Right atrium auricular region (tissue), 2 donors: ENCODE data around the gene STRN3. TPM values are rescaled to one million over a fixed set of nuclear protein-coding genes. Genes with fewer than 3 reads are reported as not detected.

Source experiments
- DNase-seq: peaks from one replicate; pipeline ENCODE4 v3.0.0-alpha.2; 2019; ENCODE audit warnings: low spot score
- H3K27ac ChIP-seq, 2 donors: fragments of 200-600 bp; sonication (generic); 1 replicate in 1 of 2; 2 replicates in 1 of 2; pipeline ENCODE4 v1.5.1; 2016 to 2019
- H3K27me3 ChIP-seq, 2 donors: fragments of 200-600 bp; sonication (generic); one replicate each; pipeline versions ENCODE4 v1.5.1 to v1.6.0; 2017 to 2019
- H3K36me3 ChIP-seq: fragments of 200-600 bp; sonication (generic); one replicate; pipeline ENCODE4 v1.5.1; 2016
- H3K4me1 ChIP-seq, 2 donors: fragments of 200-600 bp; sonication (generic); one replicate each; pipeline versions ENCODE4 v1.5.1 to v1.6.0; 2017 to 2019
- H3K4me3 ChIP-seq, 2 donors: fragments of 200-600 bp; sonication (generic); 1 replicate in 1 of 2; 2 replicates in 1 of 2; pipeline ENCODE4 v1.5.1; 2017 to 2019; ENCODE audit warnings: mild to moderate bottlenecking in 1 of 2, moderate library complexity in 1 of 2
- H3K9me3 ChIP-seq, 2 donors: fragments of 200-600 bp; sonication (generic); one replicate each; pipeline ENCODE4 v1.5.1; 2019
- CTCF ChIP-seq, 2 donors: fragments of 200-600 bp; sonication (generic); IDR thresholded peaks; one replicate each; pipeline ENCODE4 v1.5.1; 2019; ENCODE audit warnings: antibody characterized with exemption in 2 of 2
- total RNA-seq, 2 donors: library from RNA; depleted of rRNA; stranded (reverse); fragments of >200 nt; gene quantifications; one replicate each; pipeline ENCODE4 v1.1.0, GENCODE V29; 2016

STRN3 gene
- total RNA-seq, 2 donors from 2014 or later: 34.2 to 46.8 TPM

- Histone ChIP-seq H3K27ac (no peak overlapping the region), H3K9me3 (no peaks in the 10 kb centered on the region), H3K27me3 (peaks cover 11% of the 10 kb centered on the region in 2 donors), H3K36me3 (no peaks in the 10 kb centered on the region), H3K4me3 (peak overlapping the region; percentile 41 to 64), H3K4me1 (peaks cover 0 to 20% of the 10 kb centered on the region in 2 donors)
- no peak for TF ChIP-seq CTCF (IDR thresholded peaks at IDR 0.05)
- no peak for DNase-seq
Observed at GRCh38 chr14:30874999-30875787, 151.0 kb downstream of the STRN3 start.

GRCh38 chr14:30874120-30874998 lies 151.8 kb downstream of the STRN3 start, which contains the start of gene COCH:
Gene COCH (plus strand): TSS chr14:30874559. CDS start chr14:30874939, 380 bp downstream.
- Histone ChIP-seq H3K36me3 (no peaks in the 10 kb centered on the region), H3K4me1 (peaks cover 0 to 20% of the 10 kb centered on the region in 2 donors), H3K27me3 (peaks cover 11% of the 10 kb centered on the region in 2 donors), H3K4me3 (peak within 1 kb of the TSS; percentile 41 to 64), H3K9me3 (no peaks in the 10 kb centered on the region), H3K27ac (no peak within 1 kb of the TSS)
- TF ChIP-seq CTCF (IDR thresholded peaks at IDR 0.05): peak; percentile 9 to 49
- DNase-seq: no peak

- H3K4me1 ChIP-seq: peaks cover 0 to 20% of the 10 kb centered on the region in 2 donors
- H3K27me3 ChIP-seq: peaks cover 11% of the 10 kb centered on the region in 2 donors
- H3K27ac ChIP-seq: no peak overlapping the region
- TF ChIP-seq CTCF (IDR thresholded peaks at IDR 0.05): no peak
- DNase-seq: no peak
- H3K4me3 ChIP-seq: peak overlapping the region in 1 of 2 donors; percentile 64
- H3K9me3 ChIP-seq: no peaks in the 10 kb centered on the region
- no peaks in the 10 kb centered on the region for H3K36me3 ChIP-seq
Observed at GRCh38 chr14:30873308-30874119, 152.7 kb downstream of the STRN3 start.

- DNase-seq: no peak
- Histone ChIP-seq H3K4me1 (peaks cover 0 to 20% of the 10 kb centered on the region in 2 donors), H3K9me3 (no peaks in the 10 kb centered on the region), H3K27me3 (peaks cover 11% of the 10 kb centered on the region in 2 donors), H3K4me3 (no peak overlapping the region), H3K27ac (no peak overlapping the region), H3K36me3 (no peaks in the 10 kb centered on the region)
- no peak for TF ChIP-seq CTCF (IDR thresholded peaks at IDR 0.05)
Observed at GRCh38 chr14:30872602-30873001, 153.6 kb downstream of the STRN3 start.

- Histone ChIP-seq H3K4me1 (peaks cover 0 to 10% of the 10 kb centered on the region in 2 donors), H3K9me3 (no peaks in the 10 kb centered on the region), H3K27ac (no peak overlapping the region), H3K27me3 (peaks cover 2 to 3% of the 10 kb centered on the region in 2 donors), H3K4me3 (no peak overlapping the region), H3K36me3 (no peaks in the 10 kb centered on the region)
- no peak for DNase-seq
- no peak for TF ChIP-seq CTCF (IDR thresholded peaks at IDR 0.05)
Observed at GRCh38 chr14:30869551-30870155, 156.5 kb downstream of the STRN3 start.
